Measurements from ENCODE around the gene LKAAEAR1. TPM values are rescaled to one million over a fixed set of nuclear protein-coding genes. Genes with fewer than 3 reads are reported as not detected.

LKAAEAR1 gene
- total RNA-seq, 1 experiment from 2014 or later, result 9.9 TPM

Other genes starting within 250 kb of the LKAAEAR1 start
- not detected in 2 replicates for gene ABHD16B, start 222.9 kb downstream of the LKAAEAR1 start, total RNA-seq (2014; rRNA removed; shearing (Covaris generic); ENCODE audit: low replicate concordance)
- gene TPD52L2, start 219.1 kb downstream of the LKAAEAR1 start, total RNA-seq (2014; rRNA removed; shearing (Covaris generic); ENCODE audit: low replicate concordance), result 185 and 192 TPM in 2 replicates
- gene DNAJC5, start 189.3 kb downstream of the LKAAEAR1 start, total RNA-seq (2014; rRNA removed; shearing (Covaris generic); ENCODE audit: low replicate concordance), result 69.3 and 92.0 TPM in 2 replicates
- 17.1 and 35.9 TPM in 2 replicates for gene UCKL1, start 128.0 kb downstream of the LKAAEAR1 start, total RNA-seq (2014; rRNA removed; shearing (Covaris generic); ENCODE audit: low replicate concordance)
- 14.4 and 20.8 TPM in 2 replicates for gene ZNF512B, start 114.5 kb downstream of the LKAAEAR1 start, total RNA-seq (2014; rRNA removed; shearing (Covaris generic); ENCODE audit: low replicate concordance)
- gene SAMD10, start 104.8 kb downstream of the LKAAEAR1 start, total RNA-seq (2014; rRNA removed; shearing (Covaris generic); ENCODE audit: low replicate concordance), result 0.07 and 3.9 TPM in 2 replicates
- 96.5 and 126 TPM in 2 replicates for gene PRPF6, start 103.3 kb downstream of the LKAAEAR1 start, total RNA-seq (2014; rRNA removed; shearing (Covaris generic); ENCODE audit: low replicate concordance)
- gene C20orf204, start 48.2 kb downstream of the LKAAEAR1 start, total RNA-seq (2014; rRNA removed; shearing (Covaris generic); ENCODE audit: low replicate concordance), result 0.95 and 1.3 TPM in 2 replicates
- gene SOX18, start 34.8 kb downstream of the LKAAEAR1 start, total RNA-seq (2014; rRNA removed; shearing (Covaris generic); ENCODE audit: low replicate concordance), result 0.22 and 0.92 TPM in 2 replicates
- 37.8 and 48.0 TPM in 2 replicates for gene TCEA2, start 21.2 kb downstream of the LKAAEAR1 start, total RNA-seq (2014; rRNA removed; shearing (Covaris generic); ENCODE audit: low replicate concordance)
- 20.2 and 40.9 TPM in 2 replicates for gene RGS19, start 4.9 kb downstream of the LKAAEAR1 start, total RNA-seq (2014; rRNA removed; shearing (Covaris generic); ENCODE audit: low replicate concordance)
- 1.2 and 3.9 TPM in 2 replicates for gene OPRL1, start 4.3 kb downstream of the LKAAEAR1 start, total RNA-seq (2014; rRNA removed; shearing (Covaris generic); ENCODE audit: low replicate concordance)
- not detected in 2 replicates for gene NPBWR2, start 23.2 kb upstream of the LKAAEAR1 start, total RNA-seq (2014; rRNA removed; shearing (Covaris generic); ENCODE audit: low replicate concordance)
- not detected in 2 replicates for gene MYT1, start 80.1 kb upstream of the LKAAEAR1 start, total RNA-seq (2014; rRNA removed; shearing (Covaris generic); ENCODE audit: low replicate concordance)
- 42.4 and 79.3 TPM in 2 replicates for gene PCMTD2, start 171.3 kb upstream of the LKAAEAR1 start, total RNA-seq (2014; rRNA removed; shearing (Covaris generic); ENCODE audit: low replicate concordance)